K562 (cell line): ENCODE measurements around the gene RAD23B. TPM values are rescaled to one million over a fixed set of nuclear protein-coding genes. Genes with fewer than 3 reads are reported as not detected.
A peak's percentile ranks its signal among the peaks of the same experiment; 100 is the strongest.

Source experiments
- ATAC-seq: fragments of 200-7000 bp; cut with Tn5 transposase; 3 replicates; pipeline ENCODE4 v1.9.1; 2020; ENCODE audit warnings: moderate library complexity
- BruUV-seq: library from RNA; stranded (reverse); fragments of 400-500 nt; replicated peaks from 2 replicates; lab custom pipeline; 2021; lab: Mats Ljungman, UMichigan
- CTCF ChIA-PET: fragments of 300-600 bp; formaldehyde crosslinking; extraction: SDS; loops from one replicate; lab custom pipeline; 2021; ENCODE audit warnings: low intra/inter-chr PET ratio; lab: Yijun Ruan, JAX
- POLR2A ChIA-PET: fragments of 300-600, 350-650 bp; sonication (Branson Sonifier 250); formaldehyde crosslinking; extraction: SDS; loops from one replicate; lab custom pipeline; 2021; ENCODE audit warnings: antibody characterized with exemption, inconsistent platforms; lab: Yijun Ruan, JAX
- DNase-seq, 4 experiments: peaks; one replicate each; pipeline versions ENCODE4 v3.0.0 to v3.0.0-alpha.2; 2011 to 2018; ENCODE audit warnings: low spot score in 3 of 4, mixed read lengths in 3 of 4; ENCODE audit errors: extremely low read depth in 1 of 4
- FAIRE-seq: peaks from 2 replicates; lab custom pipeline; 2011; peaks lifted over from hg19 to GRCh38; lab: Jason Lieb, UNC
- H2AFZ ChIP-seq: 2 replicates; pipeline ENCODE4 v1.6.0; 2011; ENCODE audit warnings: low read depth, low read length, control low read depth, inconsistent platforms
- H3K27ac ChIP-seq: fragments of 200-600 bp; 3 replicates; pipeline ENCODE4 v1.8.0; 2011; ENCODE audit warnings: low read depth, mild to moderate bottlenecking, control low read depth, inconsistent platforms, low read length, moderate library complexity, mixed read lengths; ENCODE audit errors: extremely low read depth
- H3K27me3 ChIP-seq, 2 experiments: fragments of 300-600 bp in 1 of 2; 2 replicates in 1 of 2; 3 replicates in 1 of 2; pipeline versions ENCODE4 v1.6.0 to v1.8.0; 2011; ENCODE audit warnings: inconsistent platforms in 2 of 2, low read length in 2 of 2, mild to moderate bottlenecking in 1 of 2, mixed read lengths in 1 of 2, moderate library complexity in 1 of 2; ENCODE audit not compliant: control insufficient read depth in 2 of 2, insufficient read depth in 2 of 2
- H3K36me3 ChIP-seq: fragments of 300-600 bp; 3 replicates; pipeline ENCODE4 v1.8.0; 2011; ENCODE audit warnings: mild to moderate bottlenecking, low read length, inconsistent platforms; ENCODE audit not compliant: control insufficient read depth, insufficient read depth
- H3K4me1 ChIP-seq, 2 experiments: fragments of 200-600 bp in 1 of 2; replicated peaks in 1 of 2; 2 replicates in 1 of 2; 3 replicates in 1 of 2; pipeline versions ENCODE4 v1.5.1 to v1.8.0; 2011; ENCODE audit warnings: inconsistent platforms in 2 of 2, low read length in 2 of 2, mild to moderate bottlenecking in 1 of 2, mixed read lengths in 1 of 2, moderate library complexity in 1 of 2; ENCODE audit not compliant: control insufficient read depth in 2 of 2, insufficient read depth in 2 of 2
- H3K4me2 ChIP-seq: 2 replicates; pipeline ENCODE4 v1.6.1; 2011; ENCODE audit warnings: low read length, control low read depth, inconsistent platforms, mixed read lengths; ENCODE audit not compliant: insufficient read depth
- H3K4me3 ChIP-seq: fragments of 200-600 bp; sonication (generic), shearing (Covaris generic); 2 replicates; pipeline ENCODE4 v1.5.1; 2016; ENCODE audit warnings: control low read depth, inconsistent platforms
- H3K79me2 ChIP-seq: fragments of 200-600 bp; 3 replicates; pipeline ENCODE4 v1.8.0; 2011; ENCODE audit warnings: low read length, inconsistent platforms; ENCODE audit not compliant: control insufficient read depth, insufficient read depth
- H3K9ac ChIP-seq, 2 experiments: 2 replicates each; pipeline versions ENCODE4 v1.6.0 to v1.6.1; 2011; ENCODE audit warnings: low read depth in 2 of 2, low read length in 2 of 2, control low read depth in 1 of 2, inconsistent platforms in 1 of 2, mild to moderate bottlenecking in 1 of 2, mixed read lengths in 1 of 2; ENCODE audit not compliant: insufficient read depth in 1 of 2
- H3K9me1 ChIP-seq: one replicate; pipeline ENCODE4 v1.6.0; 2011; ENCODE audit warnings: inconsistent platforms, mild to moderate bottlenecking, low read length, moderate library complexity; ENCODE audit not compliant: control insufficient read depth, insufficient read depth
- H3K9me3 ChIP-seq: replicated peaks from 2 replicates; pipeline ENCODE4 v1.5.1; 2011; ENCODE audit warnings: low read depth, low read length, inconsistent platforms; ENCODE audit not compliant: control insufficient read depth, insufficient read depth
- H4K20me1 ChIP-seq: replicated peaks from 2 replicates; pipeline ENCODE4 v1.6.1; 2011; ENCODE audit warnings: low read length, inconsistent platforms, mixed read lengths; ENCODE audit not compliant: control insufficient read depth, insufficient read depth
- DNMT1 ChIP-seq: fragments of 450-650 bp; IDR thresholded peaks from 2 replicates; pipeline ENCODE4 v1.6.1; 2016; ENCODE audit warnings: antibody characterized with exemption, mild to moderate bottlenecking
- MAFF ChIP-seq: IDR thresholded peaks from 2 replicates; pipeline ENCODE4 v1.6.1; 2012; ENCODE audit warnings: low read length, improper control_type of control experiment
- MEIS2 ChIP-seq: fragments of 450-650 bp; IDR thresholded peaks from 2 replicates; pipeline ENCODE4 v1.6.1; 2014; ENCODE audit warnings: mild to moderate bottlenecking; ENCODE audit not compliant: partially characterized antibody
- PBX2 ChIP-seq, 2 experiments: IDR thresholded peaks in 1 of 2; conservative IDR thresholded peaks in 1 of 2; 2 replicates each; pipeline ENCODE4 v1.6.1; 2016; ENCODE audit warnings: low read depth in 2 of 2, mild to moderate bottlenecking in 1 of 2, missing compliant biosample characterization in 1 of 2, missing genetic modification characterization in 1 of 2, moderate library complexity in 1 of 2
- ZBTB8A ChIP-seq: fragments of 450-650 bp; IDR thresholded peaks from 2 replicates; pipeline ENCODE4 v1.6.1; 2018; ENCODE audit warnings: mild to moderate bottlenecking, moderate library complexity; ENCODE audit not compliant: partially characterized antibody
- ZKSCAN1 ChIP-seq: fragments of 150-350 bp; IDR thresholded peaks from 2 replicates; pipeline ENCODE4 v1.6.1; 2016; ENCODE audit warnings: low read depth, low read length
- ZNF146 ChIP-seq: IDR thresholded peaks from one replicate; pipeline ENCODE4 v1.6.1; 2018; ENCODE audit warnings: missing compliant biosample characterization; ENCODE audit not compliant: unreplicated experiment
- ZNF764 ChIP-seq: fragments of 250-450 bp; sonication (Bioruptor Pico); IDR thresholded peaks from 2 replicates; pipeline ENCODE4 v1.4.0; 2020; ENCODE audit warnings: low read depth, mild to moderate bottlenecking, moderate library complexity
- WGBS: fragments of 100-300 bp; shearing (Covaris generic); methylation state at CpG from one replicate; pipeline ENCODE4 v1.1.6; 2016; ENCODE audit warnings: low coverage, mixed read lengths; ENCODE audit not compliant: insufficient coverage; ENCODE audit errors: missing lambda C conversion rate; 5-methylcytosine and 5-hydroxymethylcytosine counted together
- in situ Hi-C: fragments of 300-500 bp; cut with MboI; formaldehyde crosslinking; loops from 4 replicates; pipeline ENCODE4 v1.15.0; 2018; ENCODE audit warnings: inconsistent platforms, mixed read lengths
- intact Hi-C: fragments of 100-400 bp; cut with micrococcal nuclease; formaldehyde crosslinking; loops from 2 replicates; pipeline ENCODE4 v1.14.2; 2022
- polyA plus RNA-seq, 8 experiments: library from polyadenylated mRNA; depleted of rRNA in 4 of 8; stranded (reverse) in 5 of 8; unstranded in 3 of 8; fragments of >200 nt; fragmentation: Nextera tagmentation in 2 of 8; fragmentation: Illumina TruSeq in 1 of 8; extraction: Ambion mirVana in 2 of 8; extraction: Trizol in 1 of 8; gene quantifications; 2 replicates each; pipeline versions ENCODE4 v1.2.1 to v1.2.3, GENCODE V29; 2011 to 2014; ENCODE audit warnings: inconsistent platforms in 1 of 8, missing spikeins in 1 of 8
- total RNA-seq, 7 experiments: library from RNA; depleted of rRNA in 6 of 7; stranded (reverse); fragments of >200 nt in 6 of 7; fragmentation: Illumina TruSeq in 2 of 7; extraction: Trizol in 2 of 7; gene quantifications; 2 replicates each; pipeline versions ENCODE4 v1.2.1 to v1.2.3, GENCODE V29; 2011 to 2021; ENCODE audit warnings: low replicate concordance in 1 of 7
- TF ChIP-seq, protein P1 (sequence below): fragments of 450-650 bp; IDR thresholded peaks from 2 replicates; pipeline ENCODE4 v1.6.1; 2018; ENCODE audit not compliant: partially characterized antibody
- TF ChIP-seq, protein P2 (sequence below): fragments of 450-650 bp; IDR thresholded peaks from 2 replicates; pipeline ENCODE4 v1.6.1; 2016
- TF ChIP-seq, protein P3 (sequence below): fragments of 250-450 bp; sonication (Bioruptor Pico); IDR thresholded peaks from 2 replicates; pipeline ENCODE4 v1.4.0; 2020; ENCODE audit warnings: mild to moderate bottlenecking, moderate library complexity, borderline replicate concordance

The RAD23B gene
- total and polyA plus RNA-seq, 9 of the 15 experiments (the other 6 are each of a cell fraction or from before 2014, with no cell fraction given), result 14.5 to 184 (median 114) TPM

- in situ Hi-C loops, result no loop called here
- TF ChIP-seq ZNF146 (CRISPR knock-in tag) (no peak), PBX2 (CRISPR knock-in tag; IDR thresholded peaks at IDR 0.05; ENCODE audit: low read depth) (no peak), PBX2 (tag; conservative IDR thresholded peaks at IDR 0.05; ENCODE audit: low read depth) (0 out of 2 replicates have a peak, but pooled peaks have one; percentile 11), MEIS2 (peak; percentile 48), ZNF764 (no peak), ZBTB8A (no peak), ZKSCAN1 (no peak), DNMT1 (no peak), MAFF (no peak)
- TF ChIP-seq, protein P1, sequence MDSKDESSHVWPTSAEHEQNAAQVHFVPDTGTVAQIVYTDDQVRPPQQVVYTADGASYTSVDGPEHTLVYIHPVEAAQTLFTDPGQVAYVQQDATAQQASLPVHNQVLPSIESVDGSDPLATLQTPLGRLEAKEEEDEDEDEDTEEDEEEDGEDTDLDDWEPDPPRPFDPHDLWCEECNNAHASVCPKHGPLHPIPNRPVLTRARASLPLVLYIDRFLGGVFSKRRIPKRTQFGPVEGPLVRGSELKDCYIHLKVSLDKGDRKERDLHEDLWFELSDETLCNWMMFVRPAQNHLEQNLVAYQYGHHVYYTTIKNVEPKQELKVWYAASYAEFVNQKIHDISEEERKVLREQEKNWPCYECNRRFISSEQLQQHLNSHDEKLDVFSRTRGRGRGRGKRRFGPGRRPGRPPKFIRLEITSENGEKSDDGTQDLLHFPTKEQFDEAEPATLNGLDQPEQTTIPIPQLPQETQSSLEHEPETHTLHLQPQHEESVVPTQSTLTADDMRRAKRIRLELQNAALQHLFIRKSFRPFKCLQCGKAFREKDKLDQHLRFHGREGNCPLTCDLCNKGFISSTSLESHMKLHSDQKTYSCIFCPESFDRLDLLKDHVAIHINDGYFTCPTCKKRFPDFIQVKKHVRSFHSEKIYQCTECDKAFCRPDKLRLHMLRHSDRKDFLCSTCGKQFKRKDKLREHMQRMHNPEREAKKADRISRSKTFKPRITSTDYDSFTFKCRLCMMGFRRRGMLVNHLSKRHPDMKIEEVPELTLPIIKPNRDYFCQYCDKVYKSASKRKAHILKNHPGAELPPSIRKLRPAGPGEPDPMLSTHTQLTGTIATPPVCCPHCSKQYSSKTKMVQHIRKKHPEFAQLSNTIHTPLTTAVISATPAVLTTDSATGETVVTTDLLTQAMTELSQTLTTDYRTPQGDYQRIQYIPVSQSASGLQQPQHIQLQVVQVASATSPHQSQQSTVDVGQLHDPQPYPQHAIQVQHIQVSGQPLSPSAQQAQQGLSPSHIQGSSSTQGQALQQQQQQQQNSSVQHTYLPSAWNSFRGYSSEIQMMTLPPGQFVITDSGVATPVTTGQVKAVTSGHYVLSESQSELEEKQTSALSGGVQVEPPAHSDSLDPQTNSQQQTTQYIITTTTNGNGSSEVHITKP, result no peak
- TF ChIP-seq, protein P2, sequence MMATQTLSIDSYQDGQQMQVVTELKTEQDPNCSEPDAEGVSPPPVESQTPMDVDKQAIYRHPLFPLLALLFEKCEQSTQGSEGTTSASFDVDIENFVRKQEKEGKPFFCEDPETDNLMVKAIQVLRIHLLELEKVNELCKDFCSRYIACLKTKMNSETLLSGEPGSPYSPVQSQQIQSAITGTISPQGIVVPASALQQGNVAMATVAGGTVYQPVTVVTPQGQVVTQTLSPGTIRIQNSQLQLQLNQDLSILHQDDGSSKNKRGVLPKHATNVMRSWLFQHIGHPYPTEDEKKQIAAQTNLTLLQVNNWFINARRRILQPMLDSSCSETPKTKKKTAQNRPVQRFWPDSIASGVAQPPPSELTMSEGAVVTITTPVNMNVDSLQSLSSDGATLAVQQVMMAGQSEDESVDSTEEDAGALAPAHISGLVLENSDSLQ, result peak; percentile 65; the same call in 1 of the 2 replicates
- TF ChIP-seq, protein P3, sequence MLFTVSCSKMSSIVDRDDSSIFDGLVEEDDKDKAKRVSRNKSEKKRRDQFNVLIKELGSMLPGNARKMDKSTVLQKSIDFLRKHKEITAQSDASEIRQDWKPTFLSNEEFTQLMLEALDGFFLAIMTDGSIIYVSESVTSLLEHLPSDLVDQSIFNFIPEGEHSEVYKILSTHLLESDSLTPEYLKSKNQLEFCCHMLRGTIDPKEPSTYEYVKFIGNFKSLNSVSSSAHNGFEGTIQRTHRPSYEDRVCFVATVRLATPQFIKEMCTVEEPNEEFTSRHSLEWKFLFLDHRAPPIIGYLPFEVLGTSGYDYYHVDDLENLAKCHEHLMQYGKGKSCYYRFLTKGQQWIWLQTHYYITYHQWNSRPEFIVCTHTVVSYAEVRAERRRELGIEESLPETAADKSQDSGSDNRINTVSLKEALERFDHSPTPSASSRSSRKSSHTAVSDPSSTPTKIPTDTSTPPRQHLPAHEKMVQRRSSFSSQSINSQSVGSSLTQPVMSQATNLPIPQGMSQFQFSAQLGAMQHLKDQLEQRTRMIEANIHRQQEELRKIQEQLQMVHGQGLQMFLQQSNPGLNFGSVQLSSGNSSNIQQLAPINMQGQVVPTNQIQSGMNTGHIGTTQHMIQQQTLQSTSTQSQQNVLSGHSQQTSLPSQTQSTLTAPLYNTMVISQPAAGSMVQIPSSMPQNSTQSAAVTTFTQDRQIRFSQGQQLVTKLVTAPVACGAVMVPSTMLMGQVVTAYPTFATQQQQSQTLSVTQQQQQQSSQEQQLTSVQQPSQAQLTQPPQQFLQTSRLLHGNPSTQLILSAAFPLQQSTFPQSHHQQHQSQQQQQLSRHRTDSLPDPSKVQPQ (CRISPR knock-in tag), result no peak
These were observed 10.5 kb downstream of the RAD23B start for GRCh38 chr9:107293543-107294085.

More at GRCh38 chr9:107293543-107294085, 10.5 kb downstream of the RAD23B start:
- Histone ChIP-seq H3K79me2 (peaks cover 100% of the 10 kb centered on the region), H3K4me2 (no peak overlapping the region), H3K9me1 (peaks cover 9% of the 10 kb centered on the region), H4K20me1 (peaks cover 43% of the 10 kb centered on the region), H3K9ac (no peak overlapping the region), H3K36me3 (peaks cover 38% of the 10 kb centered on the region), H3K4me3 (no peak overlapping the region), H3K27me3 (no peaks in the 10 kb centered on the region), H3K4me1 (peaks cover 0 to 22% of the 10 kb centered on the region in 2 experiments; a peak in 3 of 5 replicates), H3K27ac (no peak overlapping the region), H2AFZ (no peak overlapping the region), H3K9me3 (no peaks in the 10 kb centered on the region)
- no peak for FAIRE-seq
- BruUV-seq, result no TSS peak
- ATAC-seq, result 0 out of 3 replicates have a peak, but pooled peaks have one; percentile 8
- CTCF ChIA-PET, result no interaction called here
- 80% methylated on average over 6 of the region's 6 CpGs for WGBS
- POLR2A ChIA-PET, result interaction anchor here (2.6 kb wide), 1 partner anchor 10 kb away, joined by 11 read pairs; the partner anchor contains the start of gene RAD23B
- intact Hi-C loops, result no loop called here
- no peak for DNase-seq
